HG03442 (cell line): ENCODE measurements around the gene MYL3.

Experiments
- ATAC-seq: cut with Tn5 transposase; IDR thresholded peaks from one replicate; pipeline ENCODE4 v1.9.1; 2021; ENCODE audit warnings: mild to moderate bottlenecking, moderate library complexity; ENCODE audit not compliant: unreplicated experiment

MYL3 gene

DNA sequence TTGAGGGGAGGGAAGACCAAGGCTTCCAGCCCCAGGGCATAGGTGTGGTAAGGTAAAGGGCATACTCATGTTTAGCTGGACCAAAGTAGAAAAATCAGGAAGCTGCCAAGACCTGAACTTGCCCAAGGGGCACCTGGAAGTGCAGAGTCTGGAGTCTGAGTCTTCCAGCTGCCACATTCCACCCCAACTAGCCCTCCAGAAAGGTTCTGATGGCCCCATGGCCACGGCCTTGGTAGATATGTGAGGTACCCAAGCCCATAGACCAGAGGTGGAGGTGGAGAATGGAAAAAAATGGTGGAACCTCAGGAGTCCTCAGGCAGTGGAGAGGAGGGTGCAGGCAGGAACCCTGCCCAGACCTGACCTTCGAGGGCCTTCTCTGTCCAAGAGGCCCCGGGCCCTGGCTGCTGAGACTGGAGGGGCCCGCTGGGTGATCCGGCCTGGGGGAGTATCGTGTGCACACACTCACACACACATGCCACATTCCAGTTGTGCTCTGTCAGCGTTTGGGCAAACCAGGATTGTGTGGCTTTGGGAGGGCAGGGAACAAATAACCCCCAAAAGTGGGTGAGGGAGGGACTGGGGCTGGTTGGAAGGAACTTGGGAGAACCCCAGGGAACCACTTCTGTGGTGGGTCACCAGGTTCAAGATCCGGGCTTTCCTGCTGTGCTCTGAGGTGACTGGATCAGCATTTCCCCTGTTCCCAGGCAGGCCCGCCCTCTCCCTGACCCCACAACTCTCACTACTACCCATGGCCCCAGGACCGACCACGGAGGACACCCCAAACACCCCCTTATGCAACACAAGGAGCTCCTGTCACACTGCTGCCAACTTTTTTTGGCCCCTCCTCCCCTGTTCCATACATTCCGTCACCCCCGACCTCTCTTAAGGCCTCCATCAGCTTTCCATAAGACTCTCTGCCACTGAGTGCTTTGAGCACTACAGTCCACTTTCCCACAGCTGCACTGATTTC is 11.6 kb downstream of the MYL3 start:
- no peak for ATAC-seq

DNA sequence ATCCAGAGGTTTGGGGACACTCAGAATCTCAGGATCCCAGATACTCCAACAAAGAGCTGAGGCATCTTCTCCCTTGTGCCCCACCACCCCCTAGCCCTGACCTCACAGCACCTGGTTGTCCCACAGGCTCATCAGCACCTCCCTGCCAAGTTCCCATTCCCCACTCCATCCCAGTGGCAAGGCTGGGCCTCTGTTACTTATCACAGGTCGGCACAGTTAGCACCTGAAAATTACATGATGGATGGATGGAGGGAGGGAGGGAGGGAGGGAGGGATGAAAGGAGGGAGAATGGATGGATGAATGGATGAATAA is 12.8 kb downstream of the MYL3 start:
- no peak for ATAC-seq

DNA sequence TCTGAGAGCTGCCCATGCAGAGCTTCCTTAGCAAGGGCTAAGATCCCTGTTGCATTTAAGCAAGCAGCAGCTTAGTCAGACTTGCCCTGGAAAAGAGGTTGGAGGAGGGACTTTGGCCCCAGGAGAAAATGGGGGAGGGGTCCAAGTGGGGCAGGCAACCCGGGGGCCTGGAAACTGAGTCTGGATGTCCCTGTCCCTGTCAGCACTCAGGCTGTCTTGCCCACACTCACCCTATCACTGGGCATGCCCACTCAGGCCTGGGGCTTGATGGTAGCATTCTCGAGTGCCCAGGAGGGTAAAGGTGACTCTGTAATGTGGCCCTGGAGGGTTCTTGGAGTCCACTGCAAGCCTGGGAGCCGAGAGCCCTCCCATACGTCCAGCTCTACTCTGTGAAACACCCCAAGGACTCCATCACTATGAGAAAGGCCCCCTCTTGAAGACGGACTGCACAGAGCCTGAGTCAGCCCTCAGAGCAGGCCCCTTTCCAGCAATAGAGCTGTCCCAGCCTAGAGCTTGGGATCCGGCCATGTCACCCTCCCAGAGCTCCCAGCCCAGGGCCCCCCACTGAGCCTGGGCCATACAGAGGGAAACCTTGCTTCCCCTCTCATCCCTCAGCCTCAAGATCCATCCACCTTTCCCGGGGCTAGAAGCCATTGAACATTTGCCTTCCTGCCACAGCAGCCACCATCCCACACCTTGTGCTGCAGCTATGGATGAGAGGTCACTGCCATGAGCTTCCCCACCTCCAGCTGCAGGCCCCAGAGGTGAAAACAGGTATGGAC is 13.4 kb downstream of the MYL3 start:
- ATAC-seq = no peak

DNA sequence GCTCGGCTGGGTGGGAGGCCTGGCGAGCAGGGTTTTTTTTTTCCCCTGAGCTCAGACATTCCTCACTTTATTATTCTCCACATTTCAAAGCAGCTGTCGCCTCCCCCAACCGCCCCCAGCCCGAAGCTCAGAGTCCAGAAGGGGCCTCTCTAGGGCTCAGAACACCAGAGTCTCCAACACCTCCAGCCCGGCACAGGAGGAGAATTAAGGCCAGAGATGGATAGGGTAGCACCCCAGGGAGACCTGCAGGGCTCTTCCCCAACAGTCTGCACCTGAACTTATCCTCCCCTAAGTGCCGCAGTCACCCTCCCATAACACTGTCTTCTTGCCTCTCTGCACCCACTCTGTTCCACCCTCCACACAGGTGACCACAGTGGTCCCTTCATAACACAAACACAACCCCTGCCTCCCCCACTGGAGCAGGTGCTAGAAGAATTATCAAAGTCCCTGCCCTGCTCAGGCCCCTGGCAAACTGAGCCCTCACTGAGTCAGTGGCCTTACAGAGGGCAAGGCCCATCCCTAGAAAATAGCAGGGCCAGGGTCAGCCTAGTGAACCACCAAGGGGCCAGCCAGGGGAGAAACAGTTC is 14.1 kb downstream of the MYL3 start:
- ATAC-seq = no peak

DNA sequence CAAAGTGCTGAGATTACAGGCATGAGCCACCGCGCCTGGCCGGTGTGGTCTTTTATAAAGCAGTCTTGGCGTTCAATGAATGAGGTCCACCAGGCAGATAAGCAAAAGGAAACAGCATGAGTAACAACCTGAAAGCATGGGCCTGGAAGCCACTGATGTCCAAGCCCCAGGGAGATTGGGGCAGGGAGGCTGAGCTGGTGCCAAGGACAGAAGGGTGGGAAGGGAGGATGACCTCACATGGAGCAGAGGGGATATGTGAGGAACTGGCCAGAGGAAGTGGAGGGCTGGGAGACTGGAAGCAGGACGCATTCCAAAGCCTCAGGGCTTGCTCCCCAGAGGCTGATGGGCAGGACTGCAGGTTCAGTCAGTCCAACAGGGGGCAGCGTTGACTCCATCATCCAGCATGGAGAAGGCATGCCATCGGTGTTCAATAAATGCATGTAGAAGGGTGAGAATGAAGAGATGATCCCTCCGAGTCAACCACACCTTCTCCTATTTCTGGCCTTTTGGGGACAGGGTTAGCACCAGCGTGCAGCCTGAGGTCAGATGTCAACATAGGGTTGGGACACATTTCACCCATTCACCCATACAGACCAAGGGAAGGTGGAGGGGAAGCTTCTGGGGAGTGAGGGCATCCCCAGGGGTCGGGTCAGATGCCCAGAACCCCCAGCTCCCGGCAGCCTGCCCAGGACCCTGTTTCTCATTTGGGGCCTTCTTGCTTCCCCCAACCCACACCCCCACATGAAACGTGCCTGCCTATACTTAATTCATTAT is 14.8 kb downstream of the MYL3 start:
- no peak for ATAC-seq

DNA sequence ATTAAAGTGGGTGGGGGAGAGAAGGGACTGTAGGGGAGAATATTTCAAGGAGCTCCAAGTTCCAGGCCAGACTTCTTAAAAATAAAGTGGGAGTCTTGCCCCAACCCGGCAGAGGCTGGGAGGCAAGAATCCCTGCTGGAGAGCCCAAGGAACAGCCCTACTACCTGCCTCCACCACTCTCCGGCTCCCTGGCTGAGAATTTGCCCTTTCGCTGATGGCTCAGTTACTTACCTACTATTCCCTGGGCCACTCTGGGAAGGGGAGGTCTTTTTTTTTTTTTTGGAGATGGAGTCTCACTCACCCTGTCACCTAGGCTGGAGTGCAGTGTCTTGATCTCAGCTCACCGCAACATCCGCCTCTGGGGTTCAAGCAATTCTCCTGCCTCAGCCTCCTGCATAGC is 15.5 kb downstream of the MYL3 start:
- no peak for ATAC-seq

DNA sequence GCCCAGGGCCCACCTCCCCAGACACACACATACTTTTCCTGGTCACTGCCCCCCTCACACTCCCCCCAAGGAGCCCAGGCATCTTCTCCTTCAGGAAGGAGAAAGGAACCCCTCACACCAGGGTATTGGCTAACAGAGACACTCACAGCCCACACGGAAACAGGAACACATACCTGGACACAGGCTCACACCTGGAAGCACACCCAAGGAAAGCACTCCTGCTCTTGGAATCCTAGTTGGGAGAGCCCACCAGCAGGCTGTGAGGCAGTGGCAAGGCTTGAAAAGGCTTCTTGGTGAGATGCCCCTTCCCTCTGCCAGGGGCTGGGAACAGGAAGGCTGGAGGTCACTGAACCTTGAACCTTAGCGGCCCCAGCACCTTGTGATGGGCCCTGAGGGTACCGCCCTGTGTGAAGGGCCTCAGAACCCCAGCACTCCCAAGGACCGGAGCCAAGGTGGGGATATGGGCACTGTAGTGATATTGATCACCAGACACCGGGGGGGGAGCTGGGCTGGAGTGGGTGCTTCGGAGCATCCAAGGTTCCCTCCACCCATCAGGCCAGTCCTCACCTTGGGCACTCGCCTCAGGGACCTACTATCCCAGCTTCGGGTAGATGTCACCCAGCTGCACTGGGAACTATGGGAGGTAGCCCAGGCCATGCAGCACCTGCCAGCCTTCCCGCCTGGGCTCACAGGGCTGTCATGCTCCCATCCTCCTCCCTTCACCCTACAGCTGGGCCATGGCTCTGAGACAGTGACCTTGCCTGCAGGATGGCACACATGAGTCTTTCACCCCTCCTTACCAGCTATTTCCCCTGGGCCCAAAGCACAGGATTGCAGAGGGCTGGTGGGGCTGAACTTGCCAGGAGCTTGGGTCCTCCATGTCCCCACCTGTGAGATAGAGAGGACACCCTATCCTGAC is 16.4 kb downstream of the MYL3 start:
- no peak for ATAC-seq

DNA sequence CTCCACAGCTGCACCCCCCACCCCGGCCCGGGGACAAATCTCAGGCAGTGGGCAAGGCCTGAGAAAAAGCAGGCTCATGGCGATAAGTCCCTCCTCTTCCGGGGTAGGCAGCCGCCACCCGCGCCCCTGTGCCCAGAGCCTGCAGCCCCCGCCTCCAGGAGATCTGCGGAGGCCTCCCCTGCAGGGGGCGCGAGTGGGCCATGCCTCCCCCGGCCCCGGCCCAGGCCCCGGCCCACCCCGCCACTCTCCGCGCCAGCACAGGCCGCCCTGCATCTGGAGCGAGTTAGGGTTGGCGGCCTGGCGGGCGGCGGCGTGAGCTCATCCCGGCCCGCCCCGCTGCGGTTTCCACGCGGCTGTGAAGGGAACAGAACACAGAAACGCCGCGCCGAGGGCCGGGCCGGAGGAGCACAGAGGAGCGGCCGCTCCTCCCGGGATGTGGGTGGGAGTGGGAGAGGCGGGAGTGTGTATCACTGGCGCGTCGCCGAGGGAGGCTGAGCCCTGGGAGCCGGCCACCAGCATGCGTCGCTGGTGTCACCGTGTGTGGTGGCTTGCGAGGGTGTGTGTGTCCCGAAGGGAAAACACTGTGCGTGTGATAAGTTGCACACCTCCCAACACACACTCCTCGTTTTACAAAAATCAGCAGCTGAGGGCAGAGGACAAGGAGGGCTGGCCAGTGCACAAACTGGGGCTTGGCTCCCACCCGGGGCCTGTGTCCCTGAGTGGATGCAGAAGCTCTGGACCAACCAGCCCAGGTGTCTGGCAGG is 17.2 kb downstream of the MYL3 start:
- ATAC-seq = peak; percentile 64

DNA sequence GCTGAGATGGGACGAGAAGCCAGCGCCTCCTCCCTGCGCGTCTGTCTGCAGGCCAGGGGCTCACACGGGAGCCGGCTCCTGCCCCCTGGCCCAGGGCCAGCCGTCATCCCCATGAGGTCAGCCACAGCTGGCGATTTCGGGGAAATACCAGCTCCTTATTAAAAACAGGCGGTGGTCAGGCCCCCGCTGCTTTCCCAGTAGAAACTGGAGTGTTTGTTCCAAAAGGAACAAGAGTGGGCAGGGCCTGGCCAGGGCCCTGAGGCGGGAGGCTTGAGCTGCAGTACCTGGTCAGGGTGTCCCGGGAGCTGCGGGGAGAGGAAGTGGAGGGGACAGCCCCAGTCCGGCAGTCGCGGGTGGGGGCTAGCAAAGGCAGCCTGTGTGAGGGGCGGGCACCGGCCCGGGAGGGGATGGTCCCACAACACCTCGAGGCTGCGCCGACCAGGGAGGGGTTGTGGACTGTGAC is 17.8 kb downstream of the MYL3 start:
- ATAC-seq = peak; percentile 54

DNA sequence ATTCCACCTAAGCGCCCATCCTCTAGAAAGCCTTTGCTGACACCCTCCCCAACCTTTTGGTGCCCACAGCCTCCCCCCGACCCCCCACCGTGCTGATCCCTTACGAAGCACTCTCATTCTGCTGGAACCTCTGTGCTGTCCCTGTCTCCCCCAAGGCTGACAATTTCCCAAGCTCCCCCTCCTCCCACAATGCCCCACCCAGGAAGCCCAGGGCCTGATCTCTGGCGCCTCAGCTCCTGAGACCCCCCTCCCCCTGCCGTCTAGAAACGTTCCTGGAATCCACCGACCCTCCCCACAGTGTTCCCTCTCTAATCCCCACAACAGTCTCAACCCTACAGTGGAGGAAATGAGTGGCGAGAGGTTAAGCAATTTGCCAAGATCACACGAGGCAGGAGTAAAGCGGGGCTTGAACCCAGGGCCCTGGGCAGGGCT is 18.3 kb downstream of the MYL3 start:
- ATAC-seq = no peak

DNA sequence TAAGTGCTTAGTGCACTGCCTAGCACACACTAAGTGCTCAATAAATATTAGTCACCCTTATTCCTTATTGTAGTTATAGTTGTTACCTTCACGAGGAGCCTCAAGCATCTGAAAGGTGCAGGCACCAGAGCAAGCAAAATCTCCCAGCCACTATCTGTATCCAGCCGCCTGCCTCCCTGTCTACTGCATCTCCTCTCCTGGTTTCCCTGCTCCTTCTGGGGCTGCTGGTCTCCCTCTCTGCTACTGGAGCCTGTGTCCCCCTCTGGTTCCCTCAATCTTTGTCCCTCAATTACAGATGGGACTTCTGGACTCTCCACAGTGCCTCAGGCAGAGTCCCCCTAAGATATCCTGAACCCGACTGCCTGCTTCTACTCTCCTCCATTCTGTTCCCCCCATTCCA is 18.8 kb downstream of the MYL3 start:
- no peak for ATAC-seq

DNA sequence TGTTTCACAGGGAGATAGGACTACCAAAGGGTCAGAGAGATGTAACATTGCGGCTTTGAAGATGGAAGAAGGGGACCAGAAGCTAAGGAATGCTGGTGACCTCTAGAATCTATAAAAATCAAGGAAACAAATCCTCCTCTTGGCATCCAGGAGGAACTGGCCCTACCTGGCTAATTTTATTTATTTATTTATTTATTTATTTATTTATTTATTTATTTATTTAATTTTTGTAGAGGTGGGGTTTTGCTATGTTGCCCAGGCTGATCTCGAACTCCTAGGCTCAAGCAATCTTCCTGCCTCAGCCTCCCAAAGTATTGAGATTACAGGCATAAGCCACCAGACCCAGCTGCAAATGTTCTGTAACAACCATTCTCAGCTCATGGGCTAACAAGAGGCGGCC is 19.7 kb downstream of the MYL3 start:
- no peak for ATAC-seq

DNA sequence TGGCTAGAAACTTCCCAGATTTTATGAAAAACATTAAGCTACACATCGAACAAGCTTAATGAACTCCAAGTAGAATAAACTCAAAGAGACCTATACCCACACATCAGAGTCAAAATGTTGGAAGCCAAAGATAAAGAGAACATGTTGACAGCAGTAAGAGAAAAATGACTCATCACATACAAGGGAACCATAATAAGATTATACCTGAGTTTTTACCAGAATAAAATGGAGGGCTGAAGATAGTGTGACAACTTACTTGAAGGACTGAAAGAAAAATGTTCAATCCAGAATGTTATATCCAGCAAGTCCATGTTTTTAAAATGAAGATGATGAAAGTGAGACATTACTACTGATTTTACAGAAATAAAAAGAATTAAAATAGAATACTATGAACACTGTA is 22.8 kb downstream of the MYL3 start:
- ATAC-seq = no peak

DNA sequence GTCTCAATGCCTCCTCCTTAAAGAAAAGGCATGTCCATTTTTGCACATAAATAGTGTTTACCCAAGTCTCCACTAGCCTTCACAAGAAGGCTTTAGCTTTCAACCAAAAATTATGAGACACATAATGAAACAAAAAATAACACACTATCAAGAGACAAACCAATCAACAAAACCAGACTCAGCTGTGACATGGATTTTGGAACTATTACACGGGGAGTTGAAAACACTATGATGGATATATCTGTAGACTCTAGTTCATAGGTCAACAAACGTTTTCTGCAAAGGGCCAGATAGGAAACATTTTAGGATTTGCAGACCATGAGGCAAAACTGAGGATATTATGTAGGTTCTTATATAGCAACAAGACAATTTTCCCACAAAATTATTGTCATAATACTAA is 24.9 kb downstream of the MYL3 start:
- no peak for ATAC-seq

DNA sequence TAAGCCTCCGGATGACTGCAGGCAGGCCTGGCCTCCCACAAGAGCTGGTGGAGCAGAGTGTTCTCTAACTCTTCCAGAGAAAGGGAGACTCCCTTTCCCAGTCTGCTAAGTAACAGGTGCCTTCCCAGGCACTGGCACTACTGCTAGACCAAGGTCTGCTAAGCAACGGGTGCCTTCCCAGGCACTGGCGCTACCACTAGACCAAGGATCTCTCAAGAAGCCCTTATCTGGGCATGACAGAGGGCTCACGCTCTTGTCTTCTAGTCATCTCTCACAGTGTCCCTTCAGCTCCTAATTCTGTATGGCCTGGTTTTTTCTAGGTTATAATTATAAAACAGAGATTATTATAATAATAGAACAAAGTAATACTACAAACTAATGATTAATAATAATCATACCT is 27.8 kb downstream of the MYL3 start:
- ATAC-seq = no peak

DNA sequence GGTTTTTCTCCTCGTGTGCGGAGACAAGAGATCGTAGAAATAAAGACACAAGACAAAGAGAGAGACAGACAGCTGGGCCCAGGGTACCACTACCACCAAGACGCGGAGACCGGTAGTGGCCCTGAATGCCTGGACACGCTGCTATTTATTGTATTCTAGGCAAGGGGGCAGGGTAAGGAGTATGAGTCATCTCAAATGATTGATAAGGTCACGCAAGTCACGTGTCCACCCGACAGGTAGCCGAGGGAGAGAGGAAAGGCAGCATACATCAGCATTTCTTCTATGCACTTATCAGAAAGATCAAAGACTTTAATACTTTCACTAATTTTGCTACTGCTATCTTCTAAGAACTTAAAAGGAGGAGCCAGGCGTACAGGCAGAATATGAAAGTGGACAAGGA is 28.2 kb downstream of the MYL3 start:
- no peak for ATAC-seq

DNA sequence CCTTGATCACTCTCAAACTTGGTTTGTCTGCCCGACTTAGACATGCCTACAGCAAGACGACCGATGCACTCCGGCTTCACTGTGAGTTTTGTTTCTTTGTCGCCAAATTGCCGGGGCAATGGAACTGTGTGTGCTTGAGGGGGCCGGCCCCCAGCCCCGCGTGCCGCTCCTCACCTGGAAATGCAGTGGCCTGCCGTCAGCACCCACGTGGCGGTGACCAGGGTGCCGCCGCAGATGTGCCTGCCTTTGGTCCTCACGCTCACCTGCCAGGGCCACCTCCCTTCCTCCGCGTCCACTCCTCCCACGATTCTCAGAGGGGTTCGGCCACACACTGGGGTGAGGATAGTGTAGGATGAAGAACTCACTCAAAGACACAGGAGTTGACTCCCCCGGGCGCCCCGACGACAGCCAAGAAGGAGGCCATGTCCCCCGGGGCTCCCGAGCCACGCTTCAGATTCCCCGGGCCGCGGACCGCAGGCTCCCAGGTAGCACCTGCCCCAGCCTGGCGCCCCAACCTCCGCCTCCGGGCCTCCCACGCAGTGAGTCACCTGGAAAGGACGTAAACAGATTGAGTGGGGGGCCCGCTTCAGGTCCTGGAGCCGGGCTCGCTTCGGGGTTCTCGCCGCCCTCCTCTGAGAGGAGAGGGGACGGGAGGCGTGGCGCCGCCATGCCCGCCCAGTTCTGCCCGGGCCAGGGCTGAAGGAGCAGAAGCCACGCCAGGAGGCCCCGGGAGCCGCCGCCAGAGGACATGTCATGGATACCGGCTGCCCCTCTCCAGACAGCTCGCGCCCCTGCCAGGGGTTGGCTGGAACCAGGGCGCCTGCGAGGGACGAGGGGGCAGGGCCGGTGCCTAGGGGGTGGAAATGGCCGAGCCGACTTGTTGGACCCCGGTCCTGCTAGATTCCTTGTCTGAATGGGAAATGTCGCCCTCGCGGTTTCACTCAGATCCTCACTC is 29.6 kb downstream of the MYL3 start:
- no peak for ATAC-seq

DNA sequence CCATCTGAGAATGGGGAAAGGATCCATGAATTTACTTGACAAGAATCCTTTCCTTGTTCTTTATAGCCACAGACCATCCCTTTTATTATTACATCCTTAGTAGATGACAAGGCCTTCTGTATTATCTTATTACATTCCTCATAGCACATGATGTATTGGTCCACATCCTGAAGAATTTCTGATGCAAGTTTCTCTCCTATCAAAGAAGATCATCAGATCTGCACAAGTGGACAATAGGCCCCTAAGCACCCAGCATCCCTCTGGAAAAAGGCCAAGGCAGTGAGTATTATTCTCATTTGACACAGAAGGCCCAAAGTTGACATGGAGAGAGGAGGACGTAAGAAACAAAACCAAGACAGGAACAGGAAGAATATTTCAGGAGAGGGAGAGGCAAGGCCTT is 31.4 kb downstream of the MYL3 start:
- no peak for ATAC-seq
